ENCODE data around the gene SLC16A8.
"Not testable (repeated sequence)": the region's sequence is repeated elsewhere in the genome, so short reads cannot be mapped to it uniquely, and the experiment has no call there.

SLC16A8 gene

GRCh38 chr22:38043151-38044039 is 40.6 kb downstream of the SLC16A8 start:
- DNase-seq (ENCODE audit: low spot score), result no peak

- peak; percentile 22 for DNase-seq (ENCODE audit: low spot score)
Observed at GRCh38 chr22:38042488-38042790, 41.5 kb downstream of the SLC16A8 start.

- no peak for DNase-seq (ENCODE audit: low spot score)
Observed at GRCh38 chr22:38041760-38042487, 42.1 kb downstream of the SLC16A8 start.

- DNase-seq (ENCODE audit: low spot score), result peak; percentile 37
Observed at GRCh38 chr22:38040953-38041759, 42.8 kb downstream of the SLC16A8 start.

DNA sequence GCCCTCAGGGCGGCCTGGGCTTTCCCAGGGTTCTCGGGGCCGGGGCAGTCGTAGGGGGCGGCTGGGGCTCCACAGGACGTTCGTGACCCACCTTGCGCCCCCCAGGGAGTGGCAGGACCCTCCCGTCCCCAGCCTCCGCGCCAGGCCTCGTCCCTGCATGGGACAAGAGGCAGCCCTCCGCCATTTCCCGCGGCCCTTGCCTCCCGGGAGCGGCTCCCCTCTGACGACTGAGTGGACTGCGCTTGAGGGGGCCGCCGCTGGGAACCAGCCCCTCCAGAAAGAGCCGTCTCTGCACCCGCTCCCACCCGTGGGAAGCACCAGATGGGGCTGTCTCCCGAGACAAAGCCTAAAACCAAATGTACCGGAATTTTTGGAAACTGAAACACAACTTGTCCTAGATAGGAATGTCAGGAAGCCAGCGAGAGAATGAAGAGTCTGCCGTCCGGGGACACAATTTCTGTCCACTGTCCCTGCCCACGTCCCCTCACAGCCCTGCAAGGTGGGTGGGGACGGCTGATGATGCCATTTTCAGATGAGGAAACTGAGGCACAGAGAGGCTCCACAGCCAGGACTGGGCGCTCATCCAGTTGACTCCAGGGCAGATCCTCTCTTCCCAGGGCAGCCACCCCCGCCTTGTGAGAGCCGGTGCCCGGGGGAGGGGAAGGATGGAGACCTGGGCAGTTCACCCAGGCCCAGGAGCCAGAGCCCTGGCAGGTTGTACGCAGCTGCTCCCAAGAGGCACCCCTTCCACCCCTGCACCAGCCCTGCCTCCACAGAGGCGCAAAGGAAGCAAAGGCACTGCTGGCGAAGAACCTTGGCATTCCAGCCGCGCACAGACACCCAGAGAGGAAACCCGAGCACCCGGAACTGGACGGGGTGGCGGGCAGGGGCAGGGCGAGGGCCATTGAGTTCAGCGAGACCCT is 44.8 kb downstream of the SLC16A8 start:
- DNase-seq (ENCODE audit: low spot score), result peak; percentile 25

- peak; percentile 97 for DNase-seq (ENCODE audit: low spot score)
Observed at GRCh38 chr22:38038426-38038825, 45.6 kb downstream of the SLC16A8 start.

DNA sequence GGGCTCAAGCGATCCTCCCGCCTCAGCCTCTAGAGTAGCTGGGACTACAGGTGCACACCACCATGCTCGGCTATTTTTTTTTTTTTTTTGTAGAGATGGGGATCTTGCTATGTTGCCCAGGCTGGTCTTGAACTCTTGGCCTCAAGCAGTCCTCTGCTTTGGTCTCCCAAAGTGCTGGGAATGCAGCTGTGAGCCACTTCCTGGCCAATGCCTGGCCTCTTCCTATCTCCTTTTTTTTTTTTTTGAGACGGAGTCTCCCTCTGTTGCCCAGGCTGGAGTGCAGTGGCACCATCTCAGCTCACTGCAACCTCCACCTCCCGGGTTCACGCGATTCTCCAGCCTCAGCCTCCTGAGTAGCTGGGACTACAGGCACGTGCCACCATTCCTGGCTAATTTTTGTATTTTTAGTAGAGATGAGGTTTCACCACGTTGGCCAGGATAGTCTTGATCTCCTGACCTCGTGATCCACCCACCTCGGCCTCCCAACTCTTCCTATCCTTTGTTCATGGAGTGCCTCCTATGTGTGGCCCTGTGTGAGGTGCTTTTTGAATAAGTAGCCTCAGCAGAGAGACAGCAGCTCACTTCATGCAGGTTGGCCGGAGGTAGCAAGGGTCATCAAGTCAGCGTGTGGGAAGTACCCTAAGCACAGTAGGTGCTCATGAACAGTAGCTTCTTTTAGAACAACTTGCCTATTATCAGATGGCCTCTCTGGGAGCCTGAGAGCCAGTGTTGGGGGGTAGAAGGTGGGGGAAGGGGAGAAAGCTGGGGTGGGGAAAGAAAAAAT is 46.4 kb downstream of the SLC16A8 start:
- DNase-seq (ENCODE audit: low spot score), result not testable (repeated sequence)

DNA sequence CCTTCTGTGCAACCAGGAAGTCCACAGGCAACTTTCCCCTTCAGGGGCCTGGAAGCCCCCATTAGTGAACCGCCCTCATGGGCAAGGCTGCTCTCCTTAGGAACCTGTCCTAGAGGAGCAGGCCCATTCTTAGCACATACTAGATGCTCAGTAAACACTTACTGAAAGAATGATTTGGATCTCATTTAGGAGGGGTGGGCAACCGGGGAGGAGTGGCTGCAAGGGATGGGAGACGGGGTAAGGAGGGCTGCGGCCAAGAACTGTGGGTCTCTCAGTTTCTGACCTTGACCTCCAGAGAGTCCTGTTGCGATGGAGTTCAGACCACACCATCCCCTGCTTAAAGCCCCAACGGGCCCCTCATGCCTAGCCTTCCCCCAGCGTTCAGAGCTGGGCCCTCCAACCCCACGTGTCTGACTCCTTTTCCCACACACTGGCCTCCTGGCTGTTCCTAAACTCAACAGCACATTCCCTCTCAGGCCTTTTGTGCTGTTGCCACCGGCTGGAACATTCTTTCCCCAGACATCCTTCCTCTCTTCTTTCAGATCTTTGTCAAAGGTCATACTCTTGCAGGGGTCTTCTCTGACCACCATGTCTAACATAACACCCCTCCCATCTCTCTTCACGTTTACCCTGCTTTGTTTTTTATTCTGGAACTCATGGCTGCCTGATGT is 47.5 kb downstream of the SLC16A8 start:
- peak; percentile 30 for DNase-seq (ENCODE audit: low spot score)

GRCh38 chr22:38035530-38035885 is 48.5 kb downstream of the SLC16A8 start:
- no peak for DNase-seq (ENCODE audit: low spot score)

DNA sequence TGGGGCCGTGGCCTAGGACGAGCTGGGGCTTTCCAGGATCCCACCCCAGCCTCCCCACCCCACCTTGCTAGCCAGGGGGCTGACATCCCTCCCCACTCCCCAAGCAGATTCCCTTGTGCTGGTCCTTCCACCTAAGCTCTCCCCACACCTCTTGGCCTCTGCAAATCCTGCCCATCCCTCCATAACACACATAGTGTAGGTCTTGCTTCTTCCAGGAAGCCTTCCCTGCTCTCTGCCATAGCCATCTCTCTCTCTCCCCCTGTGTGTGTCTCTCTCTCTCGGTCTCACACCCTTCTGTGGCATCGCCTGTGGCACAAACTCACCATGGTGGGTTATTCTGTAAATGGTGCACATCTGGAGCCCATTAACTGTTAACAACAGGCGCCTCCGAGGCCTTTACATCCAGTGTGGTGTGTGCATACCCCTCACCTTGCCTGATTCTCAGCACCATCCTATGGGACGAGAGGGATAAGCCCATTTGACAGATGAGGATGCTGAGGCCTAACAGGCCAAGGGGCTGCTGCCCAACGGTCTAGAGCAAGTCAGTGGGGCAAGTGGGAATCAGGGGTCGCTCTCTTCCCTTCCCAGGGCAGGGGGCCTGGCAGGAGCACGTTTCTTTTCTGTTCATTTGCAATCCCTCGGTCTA is 49.0 kb downstream of the SLC16A8 start:
- no peak for DNase-seq (ENCODE audit: low spot score)

DNA sequence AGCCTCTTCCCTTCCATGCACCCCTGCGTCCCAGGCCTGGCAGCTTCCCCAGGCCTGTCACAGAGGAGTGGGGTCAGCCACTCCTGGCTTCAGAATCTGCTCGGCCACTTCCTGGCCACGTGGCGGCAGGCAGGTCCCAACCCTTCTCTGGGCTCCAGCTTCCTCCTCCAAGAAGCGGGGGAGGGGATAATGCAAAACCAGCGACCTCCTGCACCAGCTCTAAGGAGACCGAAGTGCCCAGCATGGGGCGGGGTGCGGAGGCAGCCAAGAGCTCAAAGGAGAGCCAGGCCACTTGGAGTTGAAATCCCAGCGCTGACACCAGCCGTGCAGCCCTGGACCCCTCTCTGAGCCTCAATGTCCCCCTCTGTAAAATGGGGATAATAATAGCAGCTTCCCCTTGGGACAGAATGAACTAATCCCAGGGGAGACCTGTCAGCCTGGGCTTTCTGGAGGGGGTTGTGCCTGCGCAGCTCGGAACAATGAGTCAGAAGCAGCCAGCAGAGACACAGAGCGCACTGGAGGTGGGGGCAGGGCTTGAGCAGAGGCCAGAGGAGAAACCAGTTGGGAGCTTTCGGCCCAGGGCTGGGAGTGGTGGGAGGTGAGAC is 49.6 kb downstream of the SLC16A8 start:
- DNase-seq (ENCODE audit: low spot score), result peak; percentile 92

GRCh38 chr22:38033522-38034277 is 50.3 kb downstream of the SLC16A8 start:
- DNase-seq (ENCODE audit: low spot score), result peak; percentile 92

DNA sequence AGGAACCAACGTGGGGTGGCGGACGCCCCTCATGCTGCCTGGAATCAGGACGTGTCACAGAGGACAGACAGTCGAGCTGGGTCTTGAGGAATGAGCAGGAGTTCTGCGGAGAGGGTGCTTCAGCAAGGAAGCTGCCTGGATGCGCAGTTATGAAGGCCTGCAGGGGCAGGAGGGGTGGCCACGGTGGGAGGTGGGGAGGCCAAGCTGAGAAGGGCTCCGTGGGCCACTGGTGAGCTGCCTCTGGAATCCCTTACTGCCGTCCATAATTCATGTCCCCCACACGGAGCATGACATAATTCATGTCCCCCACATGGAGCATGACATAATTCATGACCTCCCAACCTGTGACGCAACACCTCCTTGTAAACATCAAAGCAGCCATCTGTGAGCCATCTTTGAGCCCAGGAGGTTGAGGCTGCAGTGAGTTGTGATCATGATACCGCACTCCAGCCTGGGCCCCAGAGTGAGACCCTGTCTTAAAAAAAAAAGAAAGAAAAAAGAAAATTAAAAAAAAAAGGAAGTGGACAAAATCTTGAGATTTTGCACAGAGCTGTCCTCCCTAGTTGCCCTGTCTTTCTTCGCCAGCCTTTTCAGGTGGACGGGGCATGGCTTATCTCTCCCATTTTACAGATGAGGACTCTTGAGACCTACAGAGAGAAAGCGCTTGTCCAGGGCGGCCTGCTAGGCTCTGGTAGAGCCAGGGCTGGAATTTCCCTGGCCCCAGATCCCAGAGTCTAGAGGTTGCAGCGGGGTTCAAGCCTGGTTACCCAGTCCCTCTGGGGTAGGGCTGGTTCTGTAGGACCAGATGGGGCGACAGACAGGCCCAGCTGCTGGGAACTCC is 51.1 kb downstream of the SLC16A8 start:
- no peak for DNase-seq (ENCODE audit: low spot score)

DNA sequence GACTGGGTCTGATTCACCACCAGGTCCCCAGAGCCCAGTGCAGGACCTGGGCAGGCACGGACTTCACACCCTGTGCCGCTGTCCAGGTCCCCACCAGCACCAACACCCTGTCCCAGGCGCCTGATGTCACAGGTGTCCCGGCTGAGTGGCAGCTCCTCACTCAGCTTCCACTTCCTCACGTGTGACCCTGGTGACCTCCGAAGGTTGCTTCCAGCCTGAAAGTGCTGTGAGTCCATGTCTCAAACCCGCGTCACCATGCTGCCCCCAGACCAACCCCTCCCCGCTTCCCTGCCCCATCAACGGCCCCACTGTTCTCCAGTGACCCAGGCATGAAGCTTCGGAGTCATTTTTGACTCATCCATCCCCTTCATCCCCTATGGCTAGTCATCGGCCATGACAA is 52.5 kb downstream of the SLC16A8 start:
- DNase-seq (ENCODE audit: low spot score), result peak; percentile 48

- peak; percentile 36 for DNase-seq (ENCODE audit: low spot score)
Observed at GRCh38 chr22:38030311-38031133, 53.5 kb downstream of the SLC16A8 start.

GRCh38 chr22:38029901-38030300 is 54.1 kb downstream of the SLC16A8 start:
- DNase-seq (ENCODE audit: low spot score), result no peak

DNA sequence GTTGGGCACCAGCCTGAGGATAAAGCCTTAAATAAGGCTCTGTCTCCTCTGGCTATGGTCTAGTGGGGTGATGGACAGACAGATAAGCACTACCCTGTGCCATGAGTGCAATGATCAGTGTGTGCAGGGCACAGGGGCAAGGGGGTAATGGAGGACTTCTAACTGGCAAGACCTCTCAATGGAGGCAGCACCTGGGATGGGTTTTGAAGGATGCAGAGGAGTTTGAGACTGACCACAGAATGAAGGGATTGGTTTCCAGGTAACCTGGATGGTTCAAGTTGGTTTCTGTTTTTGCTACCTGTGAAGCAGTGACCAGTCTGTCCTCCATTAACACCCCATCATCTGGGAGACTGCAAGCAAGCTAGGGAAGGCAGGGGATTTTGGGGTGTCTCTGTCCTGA is 54.6 kb downstream of the SLC16A8 start:
- no peak for DNase-seq (ENCODE audit: low spot score)

Data from pons (tissue), 1 donor.